Inferior parietal cortex (tissue), 1 donor: Measurements from ENCODE around the gene EML6.
"Not testable (repeated sequence)": the region's sequence is repeated elsewhere in the genome, so short reads cannot be mapped to it uniquely, and the experiment has no call there.

Experiments
- DNase-seq: peaks from one replicate; pipeline ENCODE4 v3.0.0-alpha.2; 2016; ENCODE audit errors: extremely low spot score

The EML6 gene

GRCh38 chr2:54845094-54845493 is 121.6 kb downstream of the EML6 start:
- DNase-seq = no peak

DNA sequence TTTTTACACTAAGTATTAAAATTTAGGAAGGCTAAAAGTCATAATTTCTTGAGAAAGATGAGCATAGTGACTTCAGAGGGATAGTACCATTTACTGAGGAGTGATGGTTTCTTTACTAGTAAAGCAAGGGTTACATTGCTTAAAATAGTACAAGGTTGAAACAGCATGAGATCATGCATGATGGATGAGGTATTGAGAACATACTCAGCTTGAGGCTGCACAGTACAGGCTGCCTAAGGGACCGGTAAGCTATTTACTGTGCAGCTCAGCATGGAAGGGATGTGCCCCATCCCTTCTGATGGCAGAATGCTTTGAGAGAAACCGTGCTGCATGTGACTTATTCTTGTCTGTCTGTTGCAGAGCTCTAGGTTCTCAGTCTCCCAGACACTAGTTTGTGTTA is 122.1 kb downstream of the EML6 start:
- DNase-seq = no peak

GRCh38 chr2:54850171-54851122 is 127.0 kb downstream of the EML6 start:
- no peak for DNase-seq

DNA sequence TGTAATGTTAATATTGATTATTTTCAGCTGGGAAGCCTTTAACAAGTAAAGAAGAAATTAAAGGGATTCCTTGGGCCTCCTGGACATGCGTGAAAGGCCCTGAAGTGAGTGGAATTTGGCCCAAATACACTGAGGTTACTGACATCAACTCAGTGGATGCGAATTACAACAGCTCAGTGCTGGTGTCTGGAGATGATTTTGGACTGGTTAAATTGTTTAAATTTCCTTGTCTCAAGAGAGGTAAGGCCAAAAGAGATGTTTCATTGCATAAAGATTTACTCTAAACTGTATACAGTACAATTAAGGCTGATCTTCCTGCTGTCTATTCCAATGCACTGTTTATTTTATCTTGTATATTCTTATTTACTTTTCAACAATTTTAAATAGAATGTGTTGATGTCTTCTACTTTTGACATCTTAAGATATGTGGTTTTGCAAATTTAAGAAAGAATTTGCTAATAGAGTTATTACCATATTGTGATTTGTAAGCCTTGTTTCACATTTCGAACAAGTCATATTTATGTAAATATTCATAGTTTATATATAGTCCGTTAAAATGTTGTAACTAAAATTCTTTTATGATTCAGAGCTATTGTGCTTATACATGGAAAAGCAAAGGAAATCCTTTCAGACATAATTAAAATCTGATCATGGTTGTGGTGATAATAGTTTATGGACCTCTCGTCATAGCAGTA is 130.3 kb downstream of the EML6 start:
- DNase-seq = no peak

GRCh38 chr2:54855434-54855833 is 132.0 kb downstream of the EML6 start:
- no peak for DNase-seq

- no peak for DNase-seq
Measured at GRCh38 chr2:54858021-54858681, 134.7 kb downstream of the EML6 start.

DNA sequence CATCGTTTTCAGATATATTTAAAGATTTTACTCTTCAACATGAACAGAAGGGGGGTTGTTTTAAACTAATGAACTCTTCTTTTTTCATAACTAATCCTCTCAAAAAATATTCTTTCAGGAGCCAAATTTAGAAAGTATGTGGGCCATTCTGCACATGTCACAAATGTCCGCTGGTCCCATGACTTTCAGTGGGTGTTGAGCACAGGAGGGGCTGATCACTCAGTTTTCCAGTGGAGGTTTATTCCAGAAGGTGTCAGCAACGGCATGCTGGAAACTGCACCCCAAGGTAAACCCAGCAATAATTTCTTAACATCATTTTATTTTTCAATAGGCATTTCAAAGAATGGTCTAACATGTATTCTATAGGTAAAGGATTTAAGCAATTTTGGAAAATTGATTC is 136.0 kb downstream of the EML6 start:
- DNase-seq = no peak

GRCh38 chr2:54859997-54860701 is 136.7 kb downstream of the EML6 start:
- DNase-seq = no peak

DNA sequence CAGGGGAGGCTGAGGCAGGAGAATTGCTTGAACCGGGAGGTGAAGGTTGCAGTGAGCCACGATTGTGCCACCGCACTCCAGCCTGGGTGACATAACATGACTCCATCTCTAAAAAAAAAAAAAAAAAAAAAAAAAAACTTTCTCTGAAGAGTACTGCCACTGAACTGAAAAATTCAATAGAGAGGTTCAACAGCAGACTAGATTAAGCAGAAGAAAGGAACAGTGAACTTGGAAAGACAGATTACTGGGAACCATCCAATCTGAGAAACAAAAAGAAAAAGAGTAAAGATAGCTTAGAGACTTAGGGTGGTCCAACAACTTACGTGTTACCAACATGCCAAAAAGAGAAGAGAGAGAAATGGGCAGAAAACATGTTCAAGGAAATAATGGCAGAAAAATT is 138.8 kb downstream of the EML6 start:
- no peak for DNase-seq

DNA sequence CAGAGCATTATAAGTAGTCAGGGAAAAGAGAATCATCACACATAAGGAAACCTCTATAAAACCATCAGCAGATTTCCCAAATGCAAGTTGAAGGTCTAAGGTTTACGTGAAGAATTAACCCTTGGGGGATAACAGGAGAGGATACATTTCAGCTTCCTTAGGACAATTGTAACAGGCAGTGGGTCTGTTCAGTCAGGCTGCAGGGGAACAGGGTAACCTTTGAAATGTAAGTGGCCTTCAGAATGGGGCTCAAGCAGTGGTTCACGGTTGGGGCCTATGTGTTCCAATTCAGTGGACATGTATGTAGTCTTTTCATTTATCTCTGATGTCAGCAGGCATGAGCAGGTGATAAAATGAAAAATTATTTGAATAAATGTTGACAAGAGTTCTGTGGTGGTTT is 139.3 kb downstream of the EML6 start:
- DNase-seq = no peak

GRCh38 chr2:54863660-54864059 is 140.2 kb downstream of the EML6 start:
- DNase-seq = no peak

DNA sequence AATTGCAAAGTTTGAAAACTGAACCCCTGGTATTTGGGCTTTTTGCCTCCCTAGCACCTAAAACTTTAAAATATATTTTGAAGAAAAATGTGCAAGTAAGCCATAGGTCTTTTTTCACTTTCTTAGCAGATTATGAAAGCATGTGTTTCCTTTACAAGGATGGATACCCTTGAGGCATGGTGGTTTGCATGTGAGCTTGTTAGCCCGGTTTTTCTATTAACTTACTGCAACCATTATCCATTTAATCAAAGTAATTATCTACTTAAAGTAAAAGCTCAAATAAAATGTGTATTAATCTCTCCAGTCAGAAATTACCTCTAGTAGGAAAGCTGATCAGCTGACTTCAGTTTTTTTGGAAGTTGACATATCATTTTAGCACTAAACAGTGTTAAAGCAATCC is 140.6 kb downstream of the EML6 start:
- no peak for DNase-seq

- no peak for DNase-seq
Measured at GRCh38 chr2:54864727-54865126, 141.3 kb downstream of the EML6 start.

DNA sequence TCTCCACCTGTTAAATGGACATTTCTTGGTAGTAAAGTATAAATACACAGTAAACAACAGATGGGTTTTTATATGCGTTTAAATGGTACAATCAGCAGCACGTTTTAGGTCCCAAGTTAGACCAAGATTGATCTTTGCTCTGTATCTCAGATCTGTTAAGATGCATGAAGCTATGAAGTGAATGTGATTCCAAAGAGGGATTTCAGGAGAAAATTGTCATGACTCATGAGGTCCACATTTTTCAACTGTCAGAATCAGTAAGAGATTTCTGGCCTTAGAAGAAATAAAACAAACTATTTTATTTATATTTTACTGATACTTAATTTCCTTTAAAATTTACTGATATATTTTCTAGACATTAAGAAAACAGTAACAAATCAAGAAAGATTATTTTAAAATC is 142.7 kb downstream of the EML6 start:
- DNase-seq = no peak

GRCh38 chr2:54866868-54867267 is 143.4 kb downstream of the EML6 start:
- DNase-seq = no peak

DNA sequence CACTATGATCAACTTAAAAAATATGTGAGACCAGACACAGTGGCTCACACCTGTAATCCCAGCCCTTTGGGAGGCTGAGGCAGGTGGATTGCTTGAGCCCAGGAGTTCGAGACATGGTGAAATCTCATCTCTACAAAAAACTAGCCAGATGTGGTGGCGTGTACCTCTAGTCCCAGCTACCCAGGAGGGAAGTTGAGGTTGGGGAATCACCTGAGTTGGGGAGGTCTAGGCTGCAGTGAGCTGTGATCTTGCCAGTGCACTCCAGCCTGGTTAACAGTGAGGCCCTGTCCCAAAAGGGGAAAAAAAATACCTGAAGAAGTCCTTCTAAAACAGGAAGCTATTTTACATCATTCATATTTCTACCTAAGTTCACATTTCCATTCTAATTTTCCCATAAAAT is 144.0 kb downstream of the EML6 start:
- DNase-seq = no peak

DNA sequence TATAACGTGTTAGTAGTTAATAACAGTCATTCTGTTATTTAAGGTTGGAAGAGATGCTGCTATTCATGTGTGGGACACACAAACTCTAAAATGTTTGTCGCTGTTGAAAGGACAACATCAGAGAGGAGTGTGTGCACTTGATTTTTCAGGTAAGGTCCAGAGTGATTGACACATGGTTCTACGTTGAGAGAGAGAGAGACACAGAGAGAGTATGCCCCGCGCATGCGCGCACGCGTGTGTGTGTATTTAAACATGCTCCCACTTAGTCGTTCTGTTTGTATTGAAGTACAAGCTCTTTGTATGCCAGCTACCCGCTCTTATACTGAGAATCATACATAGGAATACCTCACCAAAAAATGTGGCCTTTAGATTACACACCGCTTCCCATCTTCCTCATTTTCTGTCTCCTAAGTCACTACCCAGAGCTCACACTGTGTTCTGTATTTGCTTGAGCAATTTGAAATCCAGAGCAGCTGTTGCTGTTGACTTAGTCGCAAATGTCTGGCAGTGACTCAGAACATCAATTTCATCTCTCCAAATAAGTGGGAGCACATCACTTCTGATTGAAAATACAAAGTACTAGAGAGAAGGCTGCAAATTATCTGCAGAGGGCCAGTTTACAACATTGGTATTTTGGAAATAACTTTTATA is 148.1 kb downstream of the EML6 start:
- DNase-seq = no peak

- no peak for DNase-seq
Measured at GRCh38 chr2:54872780-54873179, 149.3 kb downstream of the EML6 start.

DNA sequence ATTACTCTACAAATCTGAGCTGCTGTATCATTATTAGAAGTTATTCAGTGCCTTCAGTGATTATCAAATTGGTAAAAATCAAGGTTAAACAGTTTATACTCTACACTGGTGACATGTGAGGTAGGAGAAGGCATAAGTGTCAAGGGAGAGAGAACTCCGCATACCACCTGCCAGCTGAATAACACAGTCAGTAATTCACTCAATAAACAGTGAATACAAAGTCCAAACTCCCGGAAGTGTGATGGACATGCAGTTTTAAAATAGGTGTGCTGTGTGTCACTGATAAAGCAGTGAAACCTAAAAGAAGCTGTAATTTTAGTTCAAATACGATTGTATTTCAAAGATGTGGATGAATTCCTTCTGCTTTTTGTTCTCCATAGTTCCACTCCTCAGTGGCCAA is 149.8 kb downstream of the EML6 start:
- DNase-seq = not testable (repeated sequence)

- DNase-seq = no peak
Measured at GRCh38 chr2:54876764-54877163, 153.3 kb downstream of the EML6 start.

DNA sequence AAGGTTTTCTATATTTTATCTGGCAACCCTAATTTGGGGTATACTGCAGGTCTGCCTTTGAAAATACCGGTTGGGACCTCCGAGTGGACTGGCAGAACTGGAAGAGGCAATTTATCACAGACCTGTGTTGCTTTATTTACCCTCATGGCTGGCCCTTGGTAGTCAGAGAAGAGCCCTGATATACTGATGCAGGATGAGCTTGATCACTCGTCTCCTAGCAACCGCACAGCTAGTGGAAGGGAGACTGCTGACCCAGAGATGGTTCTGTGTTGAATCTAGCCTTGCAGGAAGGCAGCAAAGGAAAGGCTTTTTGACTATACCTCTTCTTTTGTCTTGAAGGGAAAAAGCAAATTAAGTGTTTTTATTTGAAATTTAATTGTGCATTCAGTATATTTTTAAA is 154.7 kb downstream of the EML6 start:
- DNase-seq = no peak
